OCI-LY1 (cell line): ENCODE results near the gene PEX6.

Experiments
- H2AFZ ChIP-seq: fragments of 200-600 bp; sonication (generic), shearing (Covaris generic); 2 replicates; pipeline ENCODE4 v1.6.0; 2014; ENCODE audit warnings: antibody characterized with exemption, mild to moderate bottlenecking, low read length
- H3F3A ChIP-seq: fragments of 200-600 bp; sonication (generic), shearing (Covaris generic); 2 replicates; pipeline ENCODE4 v1.6.0; 2014; ENCODE audit warnings: mild to moderate bottlenecking, antibody characterized with exemption, low read length, moderate library complexity; ENCODE audit not compliant: insufficient read depth
- H3K27ac ChIP-seq: fragments of 200-600 bp; sonication (generic); 2 replicates; pipeline ENCODE4 v1.5.1; 2014; ENCODE audit warnings: low read length, mixed run types, mild to moderate bottlenecking, low read depth; ENCODE audit not compliant: poor library complexity, severe bottlenecking
- H3K27me3 ChIP-seq: fragments of 200-600 bp; sonication (generic); 2 replicates; pipeline ENCODE4 v1.6.0; 2014; ENCODE audit warnings: antibody characterized with exemption, mild to moderate bottlenecking, low read length, moderate library complexity; ENCODE audit not compliant: insufficient read depth
- H3K36me3 ChIP-seq: fragments of 200-600 bp; sonication (generic); 2 replicates; pipeline ENCODE4 v1.6.1; 2014; ENCODE audit warnings: mild to moderate bottlenecking, antibody characterized with exemption, low read length, moderate library complexity, mixed read lengths; ENCODE audit not compliant: insufficient read depth
- H3K4me1 ChIP-seq: fragments of 200-600 bp; sonication (generic); 2 replicates; pipeline ENCODE4 v1.5.1; 2014; ENCODE audit warnings: mild to moderate bottlenecking, low read length, moderate library complexity; ENCODE audit not compliant: insufficient read depth, severe bottlenecking
- H3K4me2 ChIP-seq: fragments of 200-600 bp; sonication (generic), shearing (Covaris generic); 2 replicates; pipeline ENCODE4 v1.6.1; 2014; ENCODE audit warnings: low read length
- H3K4me3 ChIP-seq: fragments of 200-600 bp; sonication (generic); 2 replicates; pipeline ENCODE4 v1.5.1; 2014; ENCODE audit warnings: low read length, low read depth, mild to moderate bottlenecking, mixed read lengths; ENCODE audit not compliant: poor library complexity, severe bottlenecking
- H3K79me2 ChIP-seq: fragments of 200-600 bp; shearing (Covaris generic); 2 replicates; pipeline ENCODE4 v1.6.1; 2016; ENCODE audit warnings: mixed run types, low read length, mixed read lengths; ENCODE audit not compliant: insufficient read depth
- H3K9ac ChIP-seq: fragments of 200-600 bp; sonication (generic), shearing (Covaris generic); 2 replicates; pipeline ENCODE4 v1.6.1; 2014; ENCODE audit warnings: mild to moderate bottlenecking, low read length, mixed read lengths
- H3K9me2 ChIP-seq: fragments of 200-600 bp; sonication (generic), shearing (Covaris generic); 2 replicates; pipeline ENCODE4 v1.6.1; 2014; ENCODE audit warnings: low read depth, mild to moderate bottlenecking, low read length, mixed read lengths
- H3K9me3 ChIP-seq: fragments of 200-600 bp; shearing (Covaris generic); 2 replicates; pipeline ENCODE4 v1.6.1; 2014; ENCODE audit warnings: low read length, mixed read lengths
- H4K20me1 ChIP-seq: fragments of 200-600 bp; sonication (generic), shearing (Covaris generic); 2 replicates; pipeline ENCODE4 v1.6.0; 2016; ENCODE audit warnings: mild to moderate bottlenecking, low read length; ENCODE audit not compliant: insufficient read depth
- CTCF ChIP-seq: fragments of 200-600 bp; sonication (generic), shearing (Covaris generic); IDR thresholded peaks from 2 replicates; pipeline ENCODE4 v1.5.1; 2017; ENCODE audit warnings: mild to moderate bottlenecking, antibody characterized with exemption, low read length, moderate library complexity, mixed read lengths
- EZH2 ChIP-seq: fragments of 200-600 bp; sonication (generic), shearing (Covaris generic); IDR thresholded peaks from 2 replicates; pipeline ENCODE4 v1.8.0; 2017; ENCODE audit warnings: borderline replicate concordance, mixed run types, mild to moderate bottlenecking, antibody characterized with exemption, low read length, moderate library complexity, mixed read lengths

Gene PEX6

GRCh38 chr6:42961020-42961470 lies 17.9 kb downstream of the PEX6 start:
- H3K27ac ChIP-seq, result no peak overlapping the region
- H3K9ac ChIP-seq, result no peak overlapping the region
- no peak for TF ChIP-seq CTCF
- TF ChIP-seq EZH2, result no peak
- H3K4me2 ChIP-seq, result no peak overlapping the region
- H3K27me3 ChIP-seq, result no peaks in the 10 kb centered on the region
- no peaks in the 10 kb centered on the region for H3K79me2 ChIP-seq
- no peaks in the 10 kb centered on the region for H3K9me3 ChIP-seq
- H3K9me2 ChIP-seq, result no peaks in the 10 kb centered on the region
- no peaks in the 10 kb centered on the region for H3F3A ChIP-seq
- H4K20me1 ChIP-seq, result no peaks in the 10 kb centered on the region
- peaks cover 9% of the 10 kb centered on the region for H3K4me1 ChIP-seq
- H3K36me3 ChIP-seq, result peaks cover 21% of the 10 kb centered on the region; the same call in 1 of the 2 replicates
- no peak overlapping the region for H3K4me3 ChIP-seq
- no peak overlapping the region for H2AFZ ChIP-seq

GRCh38 chr6:42960243-42961019 lies 18.6 kb downstream of the PEX6 start, which contains the start of gene GNMT:
TSS of gene GNMT (plus strand) at chr6:42960754. CDS start at chr6:42960768, 14 bp downstream.
- Histone ChIP-seq H3K4me3 (no peak within 1 kb of the TSS), H3K4me1 (peaks cover 9% of the 10 kb centered on the region), H3K4me2 (peak within 1 kb of the TSS; percentile 48), H3K27ac (no peak within 1 kb of the TSS), H3K36me3 (peaks cover 21% of the 10 kb centered on the region; the same call in 1 of the 2 replicates), H4K20me1 (no peaks in the 10 kb centered on the region), H3K27me3 (no peaks in the 10 kb centered on the region), H3F3A (no peaks in the 10 kb centered on the region), H3K9ac (no peak within 1 kb of the TSS), H3K9me3 (no peaks in the 10 kb centered on the region), H2AFZ (no peak within 1 kb of the TSS), H3K79me2 (no peaks in the 10 kb centered on the region), H3K9me2 (no peaks in the 10 kb centered on the region)
- TF ChIP-seq CTCF (no peak), EZH2 (no peak)

GRCh38 chr6:42959917-42960242 lies 19.1 kb downstream of the PEX6 start:
- H2AFZ ChIP-seq, result no peak overlapping the region

More at GRCh38 chr6:42959917-42960242, 19.1 kb downstream of the PEX6 start:
- no peak for TF ChIP-seq CTCF
- no peak for TF ChIP-seq EZH2
- Histone ChIP-seq H3F3A (no peaks in the 10 kb centered on the region), H3K27ac (no peak overlapping the region), H3K4me3 (no peak overlapping the region), H3K4me1 (peaks cover 9% of the 10 kb centered on the region), H3K9me3 (no peaks in the 10 kb centered on the region), H3K36me3 (peaks cover 18% of the 10 kb centered on the region; the same call in 1 of the 2 replicates), H4K20me1 (no peaks in the 10 kb centered on the region), H3K79me2 (no peaks in the 10 kb centered on the region), H3K9me2 (no peaks in the 10 kb centered on the region), H3K27me3 (no peaks in the 10 kb centered on the region), H3K4me2 (peak overlapping the region; percentile 48; the same call in 1 of the 2 replicates), H3K9ac (no peak overlapping the region)
